ENCODE results near the gene MDK.

GRCh38 chr11:46345131-46345597 is 36.3 kb upstream of the MDK start:
- TF ChIP-seq REST (IDR thresholded peaks at IDR 0.05; ENCODE audit: low read depth) = no peak
- no peak for TF ChIP-seq EP300 (IDR thresholded peaks at IDR 0.05; ENCODE audit: borderline replicate concordance)
- TF ChIP-seq FOXM1 (IDR thresholded peaks at IDR 0.05; ENCODE audit: borderline replicate concordance, low read depth) = no peak

Data from Ishikawa (cell line).